ENCODE measurements around the gene FHOD3. TPM values are rescaled to one million over a fixed set of nuclear protein-coding genes. Genes with fewer than 3 reads are reported as not detected.

Gene FHOD3
- polyA plus RNA-seq, 4 donors = 0.22 to 8.1 (median 1.9) TPM

- Histone ChIP-seq H3K27me3 (ENCODE audit: control insufficient read depth in 3 of 3, insufficient read depth in 3 of 3, low read length in 3 of 3) (no peaks in the 10 kb centered on the region), H3K9me3 (ENCODE audit: control insufficient read depth in 2 of 2, insufficient read depth in 1 of 2, low read depth in 1 of 2, low read length in 1 of 2) (no peaks in the 10 kb centered on the region), H3K4me3 (ENCODE audit: low read depth in 1 of 3, low read length in 3 of 3) (no peak overlapping the region), H3K4me1 (ENCODE audit: control insufficient read depth in 3 of 3, insufficient read depth in 2 of 3, low read depth in 1 of 3, low read length in 2 of 3) (no peaks in the 10 kb centered on the region), H3K36me3 (ENCODE audit: control insufficient read depth in 3 of 3, insufficient read depth in 2 of 3, low read depth in 1 of 3, low read length in 3 of 3) (peaks cover 0 to 2% (median 0%) of the 10 kb centered on the region in 3 donors), H3K27ac (ENCODE audit: low read depth in 1 of 3, low read length in 2 of 3) (no peak overlapping the region)
- WGBS, 3 donors = 82 to 94% (median 83%) methylated on average over 4 of the region's 4 CpGs
- no peak for DNase-seq
- no peak for FAIRE-seq
Observed at GRCh38 chr18:36771245-36771644, 473.7 kb downstream of the FHOD3 start.

- H3K36me3 ChIP-seq (ENCODE audit: control insufficient read depth in 3 of 3, insufficient read depth in 2 of 3, low read depth in 1 of 3, low read length in 3 of 3) = peaks cover 0 to 2% (median 0%) of the 10 kb centered on the region in 3 donors
- DNase-seq = no peak
- FAIRE-seq = no peak
- no peak overlapping the region for H3K27ac ChIP-seq (ENCODE audit: low read depth in 1 of 3, low read length in 2 of 3)
- H3K9me3 ChIP-seq (ENCODE audit: control insufficient read depth in 2 of 2, insufficient read depth in 1 of 2, low read depth in 1 of 2, low read length in 1 of 2) = no peaks in the 10 kb centered on the region
- no peaks in the 10 kb centered on the region for H3K27me3 ChIP-seq (ENCODE audit: control insufficient read depth in 3 of 3, insufficient read depth in 3 of 3, low read length in 3 of 3)
- no peaks in the 10 kb centered on the region for H3K4me1 ChIP-seq (ENCODE audit: control insufficient read depth in 3 of 3, insufficient read depth in 2 of 3, low read depth in 1 of 3, low read length in 2 of 3)
- H3K4me3 ChIP-seq (ENCODE audit: low read depth in 1 of 3, low read length in 3 of 3) = no peak overlapping the region
- WGBS, 3 donors = 20 to 56% (median 39%) methylated on average over 4 of the region's 4 CpGs
Observed at GRCh38 chr18:36772241-36772723, 474.8 kb downstream of the FHOD3 start.

DNA sequence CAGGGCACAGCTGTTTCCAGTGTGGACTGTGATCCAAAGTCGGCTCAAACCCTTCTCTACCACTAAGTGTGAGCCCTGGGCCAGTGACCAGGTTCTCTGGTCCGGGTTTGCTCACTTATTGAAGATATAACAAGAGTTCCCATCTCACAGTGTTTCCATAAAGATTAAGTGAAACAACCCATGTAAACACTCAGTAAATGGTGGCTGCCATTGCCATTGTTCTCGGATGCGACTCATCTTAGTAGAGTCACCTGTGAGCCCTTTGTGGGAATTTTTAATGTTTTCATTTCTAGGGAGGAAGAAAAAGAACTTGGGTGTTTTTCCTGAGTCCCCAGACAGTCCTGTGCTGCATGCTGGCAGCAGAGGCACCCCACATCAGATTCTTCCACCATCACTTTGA, 477.9 kb downstream of the FHOD3 start:
- no peak overlapping the region for H3K4me3 ChIP-seq (ENCODE audit: low read depth in 1 of 3, low read length in 3 of 3)
- FAIRE-seq (no peak), DNase-seq (no peak)
- H3K27ac ChIP-seq (ENCODE audit: low read depth in 1 of 3, low read length in 2 of 3) = no peak overlapping the region
- no peaks in the 10 kb centered on the region for H3K27me3 ChIP-seq (ENCODE audit: control insufficient read depth in 3 of 3, insufficient read depth in 3 of 3, low read length in 3 of 3)
- no peaks in the 10 kb centered on the region for H3K4me1 ChIP-seq (ENCODE audit: control insufficient read depth in 3 of 3, insufficient read depth in 2 of 3, low read depth in 1 of 3, low read length in 2 of 3)
- H3K36me3 ChIP-seq (ENCODE audit: control insufficient read depth in 3 of 3, insufficient read depth in 2 of 3, low read depth in 1 of 3, low read length in 3 of 3) = peaks cover 0 to 8% (median 0%) of the 10 kb centered on the region in 3 donors
- H3K9me3 ChIP-seq (ENCODE audit: control insufficient read depth in 2 of 2, insufficient read depth in 1 of 2, low read depth in 1 of 2, low read length in 1 of 2) = no peaks in the 10 kb centered on the region
- WGBS, 3 donors = 82 to 87% (median 86%) methylated on average over 4 of the region's 4 CpGs

DNA sequence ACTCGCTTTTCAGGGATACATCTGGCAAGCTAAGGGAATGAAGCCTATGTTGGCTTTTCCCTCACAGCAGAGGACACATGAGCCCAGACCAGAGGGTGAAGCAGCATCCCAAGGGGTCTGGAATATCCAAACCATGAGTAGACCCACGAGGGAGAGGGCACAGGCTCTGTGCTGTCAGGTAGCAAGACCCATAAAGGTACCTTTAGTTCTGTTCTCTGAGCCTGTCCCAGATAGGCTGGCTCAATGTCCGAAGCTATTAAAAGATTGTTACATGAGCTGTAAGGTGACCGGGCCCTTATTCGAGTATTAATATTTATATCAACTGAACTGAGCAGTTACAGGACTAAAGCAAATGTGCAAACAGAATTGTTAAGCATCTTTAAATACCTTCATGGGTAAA, 479.1 kb downstream of the FHOD3 start:
- WGBS, 3 donors = 88 to 95% (median 92%) methylated on average over 5 of the region's 5 CpGs
- Histone ChIP-seq H3K4me1 (ENCODE audit: control insufficient read depth in 3 of 3, insufficient read depth in 2 of 3, low read depth in 1 of 3, low read length in 2 of 3) (no peaks in the 10 kb centered on the region), H3K36me3 (ENCODE audit: control insufficient read depth in 3 of 3, insufficient read depth in 2 of 3, low read depth in 1 of 3, low read length in 3 of 3) (peaks cover 0 to 7% (median 0%) of the 10 kb centered on the region in 3 donors), H3K27me3 (ENCODE audit: control insufficient read depth in 3 of 3, insufficient read depth in 3 of 3, low read length in 3 of 3) (no peaks in the 10 kb centered on the region), H3K9me3 (ENCODE audit: control insufficient read depth in 2 of 2, insufficient read depth in 1 of 2, low read depth in 1 of 2, low read length in 1 of 2) (no peaks in the 10 kb centered on the region), H3K4me3 (ENCODE audit: low read depth in 1 of 3, low read length in 3 of 3) (no peak overlapping the region), H3K27ac (ENCODE audit: low read depth in 1 of 3, low read length in 2 of 3) (no peak overlapping the region)
- DNase-seq = no peak
- no peak for FAIRE-seq

DNA sequence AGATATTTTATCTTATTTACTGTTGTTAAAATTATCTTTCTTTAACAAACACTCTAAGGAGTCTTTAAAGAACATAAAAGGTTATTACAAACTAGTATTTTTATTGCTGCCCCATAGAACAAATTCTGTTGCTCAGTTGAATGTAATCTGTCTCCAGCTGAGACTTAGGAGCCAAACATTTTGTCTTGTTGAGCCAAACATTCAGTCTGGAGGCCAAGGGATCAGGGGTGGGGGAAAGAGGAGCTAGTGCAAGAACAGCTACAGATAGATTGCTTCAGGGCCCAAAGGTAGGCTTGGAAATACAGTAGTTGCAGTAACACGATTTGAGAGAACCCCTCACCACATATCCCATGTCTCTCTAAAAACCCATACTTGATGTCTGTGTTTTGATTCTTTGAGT, 480.1 kb downstream of the FHOD3 start:
- H3K27ac ChIP-seq (ENCODE audit: low read depth in 1 of 3, low read length in 2 of 3) = no peak overlapping the region
- no peaks in the 10 kb centered on the region for H3K9me3 ChIP-seq (ENCODE audit: control insufficient read depth in 2 of 2, insufficient read depth in 1 of 2, low read depth in 1 of 2, low read length in 1 of 2)
- DNase-seq (no peak), FAIRE-seq (no peak)
- H3K36me3 ChIP-seq (ENCODE audit: control insufficient read depth in 3 of 3, insufficient read depth in 2 of 3, low read depth in 1 of 3, low read length in 3 of 3) = peaks cover 0 to 7% (median 2%) of the 10 kb centered on the region in 3 donors
- no peaks in the 10 kb centered on the region for H3K4me1 ChIP-seq (ENCODE audit: control insufficient read depth in 3 of 3, insufficient read depth in 2 of 3, low read depth in 1 of 3, low read length in 2 of 3)
- H3K27me3 ChIP-seq (ENCODE audit: control insufficient read depth in 3 of 3, insufficient read depth in 3 of 3, low read length in 3 of 3) = no peaks in the 10 kb centered on the region
- H3K4me3 ChIP-seq (ENCODE audit: low read depth in 1 of 3, low read length in 3 of 3) = no peak overlapping the region
- 92 to 96% (median 95%) methylated on average over 1 of the region's 1 CpG for WGBS, 3 donors

- Histone ChIP-seq H3K9me3 (ENCODE audit: control insufficient read depth in 2 of 2, insufficient read depth in 1 of 2, low read depth in 1 of 2, low read length in 1 of 2) (no peaks in the 10 kb centered on the region), H3K36me3 (ENCODE audit: control insufficient read depth in 3 of 3, insufficient read depth in 2 of 3, low read depth in 1 of 3, low read length in 3 of 3) (peaks cover 0 to 13% (median 2%) of the 10 kb centered on the region in 3 donors), H3K27ac (ENCODE audit: low read depth in 1 of 3, low read length in 2 of 3) (no peak overlapping the region), H3K4me3 (ENCODE audit: low read depth in 1 of 3, low read length in 3 of 3) (no peak overlapping the region), H3K4me1 (ENCODE audit: control insufficient read depth in 3 of 3, insufficient read depth in 2 of 3, low read depth in 1 of 3, low read length in 2 of 3) (no peaks in the 10 kb centered on the region), H3K27me3 (ENCODE audit: control insufficient read depth in 3 of 3, insufficient read depth in 3 of 3, low read length in 3 of 3) (no peaks in the 10 kb centered on the region)
- FAIRE-seq (no peak), DNase-seq (no peak)
- WGBS, 3 donors = 73 to 79% (median 76%) methylated on average over 2 of the region's 2 CpGs
Observed at GRCh38 chr18:36780748-36781147, 483.2 kb downstream of the FHOD3 start.

DNA sequence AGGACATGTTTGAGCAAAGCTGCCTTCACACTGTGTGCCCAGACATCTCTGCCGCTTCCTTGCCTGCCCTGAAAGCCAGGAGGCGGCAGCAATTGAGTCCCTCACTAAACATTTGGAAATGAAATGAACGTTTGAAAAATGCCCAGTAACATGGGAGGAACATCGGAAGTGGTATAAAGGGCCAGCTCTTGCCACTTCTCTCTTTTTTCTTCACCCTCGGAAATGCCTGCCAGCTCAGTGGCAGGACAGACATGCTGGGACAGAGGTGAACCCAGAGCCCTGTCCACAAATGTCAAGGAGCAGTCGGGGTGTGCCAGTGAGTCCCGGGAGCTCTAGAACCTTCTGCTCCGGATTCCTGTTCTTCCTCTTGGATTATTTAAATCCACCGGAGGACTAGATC, 485.2 kb downstream of the FHOD3 start:
- Histone ChIP-seq H3K9me3 (ENCODE audit: control insufficient read depth in 2 of 2, insufficient read depth in 1 of 2, low read depth in 1 of 2, low read length in 1 of 2) (no peaks in the 10 kb centered on the region), H3K27ac (ENCODE audit: low read depth in 1 of 3, low read length in 2 of 3) (no peak overlapping the region), H3K4me1 (ENCODE audit: control insufficient read depth in 3 of 3, insufficient read depth in 2 of 3, low read depth in 1 of 3, low read length in 2 of 3) (no peaks in the 10 kb centered on the region), H3K4me3 (ENCODE audit: low read depth in 1 of 3, low read length in 3 of 3) (no peak overlapping the region), H3K27me3 (ENCODE audit: control insufficient read depth in 3 of 3, insufficient read depth in 3 of 3, low read length in 3 of 3) (no peaks in the 10 kb centered on the region), H3K36me3 (ENCODE audit: control insufficient read depth in 3 of 3, insufficient read depth in 2 of 3, low read depth in 1 of 3, low read length in 3 of 3) (peaks cover 0 to 15% (median 2%) of the 10 kb centered on the region in 3 donors)
- DNase-seq (no peak), FAIRE-seq (no peak)
- 82 to 93% (median 88%) methylated on average over 9 of the region's 9 CpGs for WGBS, 3 donors

- no peak for DNase-seq
- H3K9me3 ChIP-seq (ENCODE audit: control insufficient read depth in 2 of 2, insufficient read depth in 1 of 2, low read depth in 1 of 2, low read length in 1 of 2) = no peaks in the 10 kb centered on the region
- 95 to 98% (median 97%) methylated on average over 5 of the region's 5 CpGs for WGBS, 3 donors
- H3K4me3 ChIP-seq (ENCODE audit: low read depth in 1 of 3, low read length in 3 of 3) = no peak overlapping the region
- H3K36me3 ChIP-seq (ENCODE audit: control insufficient read depth in 3 of 3, insufficient read depth in 2 of 3, low read depth in 1 of 3, low read length in 3 of 3) = peaks cover 0 to 17% (median 2%) of the 10 kb centered on the region in 3 donors
- H3K27ac ChIP-seq (ENCODE audit: low read depth in 1 of 3, low read length in 2 of 3) = no peak overlapping the region
- no peaks in the 10 kb centered on the region for H3K4me1 ChIP-seq (ENCODE audit: control insufficient read depth in 3 of 3, insufficient read depth in 2 of 3, low read depth in 1 of 3, low read length in 2 of 3)
- no peaks in the 10 kb centered on the region for H3K27me3 ChIP-seq (ENCODE audit: control insufficient read depth in 3 of 3, insufficient read depth in 3 of 3, low read length in 3 of 3)
- FAIRE-seq = no peak
Observed at GRCh38 chr18:36783792-36784191, 486.3 kb downstream of the FHOD3 start.

- FAIRE-seq (no peak), DNase-seq (no peak)
- 76 to 93% (median 91%) methylated on average over 4 of the region's 4 CpGs for WGBS, 3 donors
- H3K36me3 ChIP-seq (ENCODE audit: control insufficient read depth in 3 of 3, insufficient read depth in 2 of 3, low read depth in 1 of 3, low read length in 3 of 3) = peaks cover 0 to 22% (median 3%) of the 10 kb centered on the region in 3 donors
- no peak overlapping the region for H3K27ac ChIP-seq (ENCODE audit: low read depth in 1 of 3, low read length in 2 of 3)
- peaks cover 0 to 3% of the 10 kb centered on the region in 2 donors for H3K9me3 ChIP-seq (ENCODE audit: control insufficient read depth in 2 of 2, insufficient read depth in 1 of 2, low read depth in 1 of 2, low read length in 1 of 2)
- no peak overlapping the region for H3K4me3 ChIP-seq (ENCODE audit: low read depth in 1 of 3, low read length in 3 of 3)
- no peaks in the 10 kb centered on the region for H3K4me1 ChIP-seq (ENCODE audit: control insufficient read depth in 3 of 3, insufficient read depth in 2 of 3, low read depth in 1 of 3, low read length in 2 of 3)
- H3K27me3 ChIP-seq (ENCODE audit: control insufficient read depth in 3 of 3, insufficient read depth in 3 of 3, low read length in 3 of 3) = no peaks in the 10 kb centered on the region
Observed at GRCh38 chr18:36786686-36787085, 489.2 kb downstream of the FHOD3 start.

Measured in small intestine (tissue), 7 donors.